ENCODE data around the gene AHRR.

DNA sequence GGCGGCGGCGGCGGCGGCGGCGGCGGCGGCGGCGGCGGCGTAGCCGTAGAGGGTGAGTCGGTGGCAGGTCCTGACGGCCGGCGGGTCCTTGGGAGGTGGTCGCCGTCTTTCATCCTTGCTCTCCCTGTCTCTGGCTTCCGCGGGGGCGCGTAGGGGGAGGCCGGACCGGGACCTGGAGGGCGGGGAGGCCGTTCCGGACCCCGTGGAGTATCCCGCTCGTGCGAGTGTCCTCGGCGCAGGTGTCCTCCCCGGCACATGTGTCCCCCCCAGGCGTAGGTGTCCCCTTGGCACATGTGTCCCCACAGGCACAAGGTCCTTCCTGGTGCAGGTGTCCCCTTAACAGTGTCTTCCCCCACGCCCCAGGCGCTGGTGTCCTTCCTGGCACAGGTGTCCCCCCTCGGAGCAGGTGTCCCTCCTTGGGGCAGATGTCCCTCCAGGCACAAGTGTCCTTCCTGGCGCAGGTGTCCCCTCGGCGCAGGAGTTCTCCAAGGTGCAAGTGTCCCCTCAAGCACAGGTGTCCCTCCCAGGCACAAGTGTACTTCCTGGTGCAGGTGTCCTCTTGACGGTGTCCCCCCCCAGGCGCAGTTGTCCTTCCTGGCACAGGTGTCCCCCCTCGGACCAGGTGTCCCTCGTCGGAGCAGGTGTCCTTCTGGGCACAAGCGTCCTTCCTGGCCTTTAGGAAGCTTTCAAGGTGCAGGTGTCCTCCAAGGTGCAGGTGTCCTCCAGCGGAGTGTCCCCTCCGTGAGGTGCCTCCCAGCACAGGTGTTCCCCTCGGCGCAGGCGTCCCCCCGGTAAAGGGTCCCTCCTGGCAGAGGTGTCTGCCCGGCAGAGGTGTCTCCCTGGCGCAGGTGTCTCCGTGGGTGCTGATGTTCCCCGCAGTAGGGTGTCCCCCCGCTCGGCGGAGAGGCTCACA lies 122.0 kb downstream of the AHRR start:
- TF ChIP-seq, protein P1, sequence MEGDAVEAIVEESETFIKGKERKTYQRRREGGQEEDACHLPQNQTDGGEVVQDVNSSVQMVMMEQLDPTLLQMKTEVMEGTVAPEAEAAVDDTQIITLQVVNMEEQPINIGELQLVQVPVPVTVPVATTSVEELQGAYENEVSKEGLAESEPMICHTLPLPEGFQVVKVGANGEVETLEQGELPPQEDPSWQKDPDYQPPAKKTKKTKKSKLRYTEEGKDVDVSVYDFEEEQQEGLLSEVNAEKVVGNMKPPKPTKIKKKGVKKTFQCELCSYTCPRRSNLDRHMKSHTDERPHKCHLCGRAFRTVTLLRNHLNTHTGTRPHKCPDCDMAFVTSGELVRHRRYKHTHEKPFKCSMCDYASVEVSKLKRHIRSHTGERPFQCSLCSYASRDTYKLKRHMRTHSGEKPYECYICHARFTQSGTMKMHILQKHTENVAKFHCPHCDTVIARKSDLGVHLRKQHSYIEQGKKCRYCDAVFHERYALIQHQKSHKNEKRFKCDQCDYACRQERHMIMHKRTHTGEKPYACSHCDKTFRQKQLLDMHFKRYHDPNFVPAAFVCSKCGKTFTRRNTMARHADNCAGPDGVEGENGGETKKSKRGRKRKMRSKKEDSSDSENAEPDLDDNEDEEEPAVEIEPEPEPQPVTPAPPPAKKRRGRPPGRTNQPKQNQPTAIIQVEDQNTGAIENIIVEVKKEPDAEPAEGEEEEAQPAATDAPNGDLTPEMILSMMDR (IDR thresholded peaks at IDR 0.05; ENCODE audit: insufficient read depth, low read depth, low read length), result no peak
- TF ChIP-seq EZH2 (IDR thresholded peaks at IDR 0.05; ENCODE audit: insufficient read depth, low read length), result no peak
